IPS-NIHi7 (cell line): Measurements from ENCODE around the gene SDHC.
"Not testable (repeated sequence)": the region's sequence is repeated elsewhere in the genome, so short reads cannot be mapped to it uniquely, and the experiment has no call there.

Experiments
- DNase-seq: peaks from one replicate; pipeline ENCODE4 v3.0.0; 2012; ENCODE audit warnings: mixed read lengths; ENCODE audit errors: extremely low spot score

Gene SDHC

GRCh38 chr1:161311595-161312181, 2.5 kb upstream of the SDHC start:
- no peak for DNase-seq

- no peak for DNase-seq
Observed at GRCh38 chr1:161313554-161314200, 504 bp upstream of the SDHC start.

GRCh38 chr1:161315841-161316674, 1.9 kb downstream of the SDHC start:
- not testable (repeated sequence) for DNase-seq

- DNase-seq: no peak
Observed at GRCh38 chr1:161324020-161324419, 9.8 kb downstream of the SDHC start.

GRCh38 chr1:161330346-161330745, 16.2 kb downstream of the SDHC start:
- no peak for DNase-seq

- DNase-seq: no peak
Observed at GRCh38 chr1:161333166-161333565, 19.0 kb downstream of the SDHC start.

- DNase-seq: no peak
Observed at GRCh38 chr1:161335796-161336195, 21.6 kb downstream of the SDHC start.

- DNase-seq: no peak
Observed at GRCh38 chr1:161342177-161342576, 28.0 kb downstream of the SDHC start.

- no peak for DNase-seq
Observed at GRCh38 chr1:161342821-161343220, 28.6 kb downstream of the SDHC start.

- no peak for DNase-seq
Observed at GRCh38 chr1:161350671-161351070, 36.5 kb downstream of the SDHC start.

GRCh38 chr1:161351482-161351881, 37.3 kb downstream of the SDHC start:
- DNase-seq: no peak

- no peak for DNase-seq
Observed at GRCh38 chr1:161357073-161357472, 42.9 kb downstream of the SDHC start.

GRCh38 chr1:161359291-161359690, 45.1 kb downstream of the SDHC start:
- DNase-seq: no peak

GRCh38 chr1:161364332-161364731, 50.2 kb downstream of the SDHC start:
- no peak for DNase-seq

GRCh38 chr1:161365207-161365606, 51.0 kb downstream of the SDHC start:
- no peak for DNase-seq

- peak; percentile 88 for DNase-seq
Observed at GRCh38 chr1:161367684-161368400, 53.7 kb downstream of the SDHC start, which contains the start of gene CFAP126. TSS of gene CFAP126 (minus strand) at chr1:161367876. CDS start at chr1:161367868, 8 bp downstream.

- DNase-seq: no peak
Observed at GRCh38 chr1:161373442-161373841, 59.3 kb downstream of the SDHC start.

- DNase-seq: no peak
Observed at GRCh38 chr1:161374373-161374772, 60.2 kb downstream of the SDHC start.

- no peak for DNase-seq
Observed at GRCh38 chr1:161378014-161378413, 63.8 kb downstream of the SDHC start.

- peak; percentile 21 for DNase-seq
Observed at GRCh38 chr1:161379071-161379470, 64.9 kb downstream of the SDHC start.

- DNase-seq: no peak
Observed at GRCh38 chr1:161381707-161382106, 67.5 kb downstream of the SDHC start.
